MCF 10A (cell line): ENCODE results near the gene CTDSP2. TPM values are rescaled to one million over a fixed set of nuclear protein-coding genes. Genes with fewer than 3 reads are reported as not detected.

Source experiments
- BruUV-seq: library from RNA; stranded (reverse); fragments of 400-500 nt; replicated peaks from 2 replicates; lab custom pipeline; 2021; lab: Mats Ljungman, UMichigan
- CTCF ChIA-PET: fragments of 300-600 bp; sonication (Branson Sonifier 250); formaldehyde crosslinking; extraction: SDS; loops from one replicate; lab custom pipeline; 2021; ENCODE audit warnings: antibody characterized with exemption, inconsistent platforms; lab: Yijun Ruan, JAX
- POLR2A ChIA-PET: fragments of 300-600, 350-650 bp; sonication (Branson Sonifier 250); formaldehyde crosslinking; extraction: SDS; loops from one replicate; lab custom pipeline; 2020; ENCODE audit warnings: antibody characterized with exemption, inconsistent platforms; lab: Yijun Ruan, JAX
- DNase-seq: peaks from one replicate; pipeline ENCODE4 v3.0.0-alpha.2; 2018; ENCODE audit not compliant: unreplicated experiment
- H3K27ac Mint-ChIP-seq: one replicate; pipeline ENCODE4 v1.8.0; 2022; ENCODE audit warnings: mild to moderate bottlenecking, low read depth, mixed read lengths; ENCODE audit not compliant: unreplicated experiment
- H3K27me3 Mint-ChIP-seq: one replicate; pipeline ENCODE4 v1.8.0; 2022; ENCODE audit warnings: mixed read lengths; ENCODE audit not compliant: insufficient read depth, unreplicated experiment
- H3K36me3 Mint-ChIP-seq: one replicate; pipeline ENCODE4 v1.8.0; 2022; ENCODE audit warnings: mild to moderate bottlenecking, moderate library complexity, mixed read lengths; ENCODE audit not compliant: insufficient read depth, unreplicated experiment
- H3K4me1 Mint-ChIP-seq: one replicate; pipeline ENCODE4 v1.8.0; 2022; ENCODE audit warnings: mixed read lengths; ENCODE audit not compliant: insufficient read depth, unreplicated experiment
- H3K4me3 Mint-ChIP-seq: one replicate; pipeline ENCODE4 v1.8.0; 2022; ENCODE audit warnings: mild to moderate bottlenecking, moderate library complexity, mixed read lengths; ENCODE audit not compliant: unreplicated experiment
- H3K9me3 Mint-ChIP-seq: one replicate; pipeline ENCODE4 v1.8.0; 2022; ENCODE audit warnings: mixed read lengths; ENCODE audit not compliant: unreplicated experiment
- CTCF ChIP-seq: fragments of 200-600 bp; IDR thresholded peaks from one replicate; pipeline ENCODE4 v1.8.0; 2022; ENCODE audit warnings: antibody characterized with exemption, mild to moderate bottlenecking; ENCODE audit not compliant: unreplicated experiment
- intact Hi-C: fragments of 100-400 bp; cut with micrococcal nuclease; formaldehyde crosslinking; loops from 2 replicates; pipeline ENCODE4 v1.14.1; 2022
- total RNA-seq: library from RNA; stranded (reverse); gene quantifications from 2 replicates; pipeline ENCODE4 v1.2.3, GENCODE V29; 2022

CTDSP2 gene
- total RNA-seq, 1 experiment from 2014 or later, result 73.4 TPM

GRCh38 chr12:57842342-57843294, 3.9 kb downstream of the CTDSP2 start:
- Mint-ChIP-seq H3K4me3 (no peak overlapping the region), H3K9me3 (no peaks in the 10 kb centered on the region), H3K27me3 (no peaks in the 10 kb centered on the region), H3K27ac (no peak overlapping the region), H3K4me1 (peaks cover 47% of the 10 kb centered on the region), H3K36me3 (peaks cover 16% of the 10 kb centered on the region)
- POLR2A ChIA-PET, result interaction anchor here (0.7 to 9.5 kb wide), 5 partner anchors 23 to 97 kb away, joined by 3 to 167 read pairs (median 6); partner anchors contain the start of gene TSPAN31
- DNase-seq, result no peak
- intact Hi-C loops, result no loop called here
- CTCF ChIA-PET, result interaction anchor here (0.5 to 8.9 kb wide), 10 partner anchors 10 to 1991 kb away, joined by 3 to 71 read pairs (median 6); no protein-coding TSS in a partner anchor
- TF ChIP-seq CTCF, result no peak
- no TSS peak for BruUV-seq

DNA sequence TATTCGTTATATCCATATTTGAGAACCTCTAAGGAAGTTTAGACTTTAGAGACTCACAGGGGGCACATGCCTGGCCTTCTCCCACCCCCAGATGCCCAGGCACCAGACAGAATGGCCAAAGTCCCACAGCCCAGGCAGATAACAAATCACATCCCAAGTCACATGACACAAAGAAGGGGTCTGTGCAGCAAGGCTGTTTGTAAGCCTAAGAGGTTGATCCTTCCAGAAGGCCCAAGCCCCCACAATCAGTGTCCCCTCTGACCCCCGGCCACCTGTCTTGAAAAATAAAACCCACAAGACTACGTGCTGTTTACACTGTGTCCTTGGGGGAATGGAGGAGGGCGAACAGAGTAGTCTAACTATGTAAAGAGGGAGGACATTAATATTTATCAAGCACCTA, 5.1 kb downstream of the CTDSP2 start:
- intact Hi-C loops, result no loop called here
- peaks cover 55% of the 10 kb centered on the region for H3K4me1 Mint-ChIP-seq
- ChIA-PET CTCF (interaction anchor here (1.0 to 8.9 kb wide), 5 partner anchors 12 to 63 kb away, joined by 3 to 71 read pairs (median 9); no protein-coding TSS in a partner anchor), POLR2A (interaction anchor here (0.6 to 9.5 kb wide), 4 partner anchors 31 to 76 kb away, joined by 3 to 167 read pairs (median 3); partner anchors contain the start of genes EEF1AKMT3 and METTL1)
- peaks cover 16% of the 10 kb centered on the region for H3K36me3 Mint-ChIP-seq
- no peak overlapping the region for H3K27ac Mint-ChIP-seq
- no peak for DNase-seq
- no peaks in the 10 kb centered on the region for H3K9me3 Mint-ChIP-seq
- no peak overlapping the region for H3K4me3 Mint-ChIP-seq
- BruUV-seq, result no TSS peak
- TF ChIP-seq CTCF, result no peak
- H3K27me3 Mint-ChIP-seq, result no peaks in the 10 kb centered on the region

GRCh38 chr12:57840726-57841125, 5.8 kb downstream of the CTDSP2 start:
- TF ChIP-seq CTCF, result no peak
- Mint-ChIP-seq H3K4me3 (no peak overlapping the region), H3K4me1 (peaks cover 60% of the 10 kb centered on the region), H3K36me3 (peaks cover 16% of the 10 kb centered on the region), H3K9me3 (no peaks in the 10 kb centered on the region), H3K27me3 (no peaks in the 10 kb centered on the region), H3K27ac (no peak overlapping the region)
- ChIA-PET POLR2A (interaction anchor here (0.7 to 9.5 kb wide), 3 partner anchors 30 to 75 kb away, joined by 3 to 167 read pairs (median 3); no protein-coding TSS in a partner anchor), CTCF (interaction anchor here (0.6 to 8.9 kb wide), 4 partner anchors 11 to 62 kb away, joined by 3 to 71 read pairs (median 4); no protein-coding TSS in a partner anchor)
- intact Hi-C loops, result no loop called here
- peak; percentile 26 for DNase-seq
- BruUV-seq, result no TSS peak

- H3K27me3 Mint-ChIP-seq, result no peaks in the 10 kb centered on the region
- CTCF ChIA-PET, result interaction anchor here (0.6 to 8.9 kb wide), 2 partner anchors 23 to 56 kb away, joined by 4 to 71 read pairs; no protein-coding TSS in a partner anchor
- intact Hi-C loops, result no loop called here
Measured at GRCh38 chr12:57839996-57840395, 6.5 kb downstream of the CTDSP2 start.

More at GRCh38 chr12:57839996-57840395, 6.5 kb downstream of the CTDSP2 start:
- no peak for TF ChIP-seq CTCF
- no TSS peak for BruUV-seq
- no peak overlapping the region for H3K27ac Mint-ChIP-seq
- no peaks in the 10 kb centered on the region for H3K9me3 Mint-ChIP-seq
- POLR2A ChIA-PET, result interaction anchor here (0.7 to 9.5 kb wide), 2 partner anchors 56 to 74 kb away, joined by 3 to 167 read pairs; no protein-coding TSS in a partner anchor
- no peak overlapping the region for H3K4me3 Mint-ChIP-seq
- peaks cover 16% of the 10 kb centered on the region for H3K36me3 Mint-ChIP-seq
- peaks cover 60% of the 10 kb centered on the region for H3K4me1 Mint-ChIP-seq
- DNase-seq, result no peak
